IPS-20b (cell line): ENCODE data around the gene CHRDL1.
A peak's percentile ranks its signal among the peaks of the same experiment; 100 is the strongest.
"Not testable (repeated sequence)": the region's sequence is repeated elsewhere in the genome, so short reads cannot be mapped to it uniquely, and the experiment has no call there.

ENCODE experiments used
- H3K27ac ChIP-seq: one replicate; pipeline ENCODE4 v1.5.1; 2013; ENCODE audit warnings: low read length
- H3K27me3 ChIP-seq: 2 replicates; pipeline ENCODE4 v1.6.1; 2013; ENCODE audit warnings: mild to moderate bottlenecking, low read length, inconsistent platforms; ENCODE audit not compliant: insufficient read depth
- H3K36me3 ChIP-seq: 2 replicates; pipeline ENCODE4 v1.6.1; 2013; ENCODE audit warnings: low read depth, mild to moderate bottlenecking, inconsistent platforms, low read length, moderate library complexity; ENCODE audit not compliant: insufficient read depth
- H3K4me1 ChIP-seq: 2 replicates; pipeline ENCODE4 v1.6.1; 2013; ENCODE audit warnings: mild to moderate bottlenecking, control low read depth, inconsistent platforms, low read length, moderate library complexity; ENCODE audit not compliant: insufficient read depth
- H3K4me3 ChIP-seq: 2 replicates; pipeline ENCODE4 v1.5.1; 2013; ENCODE audit warnings: mild to moderate bottlenecking, low read length, inconsistent platforms
- H3K9ac ChIP-seq: 2 replicates; pipeline ENCODE4 v1.6.1; 2013; ENCODE audit warnings: low read depth, mild to moderate bottlenecking, inconsistent platforms, low read length, moderate library complexity
- H3K9me3 ChIP-seq: 2 replicates; pipeline ENCODE4 v1.6.1; 2013; ENCODE audit warnings: mild to moderate bottlenecking, low read depth, low read length, inconsistent platforms; ENCODE audit not compliant: insufficient read depth

Gene CHRDL1

DNA sequence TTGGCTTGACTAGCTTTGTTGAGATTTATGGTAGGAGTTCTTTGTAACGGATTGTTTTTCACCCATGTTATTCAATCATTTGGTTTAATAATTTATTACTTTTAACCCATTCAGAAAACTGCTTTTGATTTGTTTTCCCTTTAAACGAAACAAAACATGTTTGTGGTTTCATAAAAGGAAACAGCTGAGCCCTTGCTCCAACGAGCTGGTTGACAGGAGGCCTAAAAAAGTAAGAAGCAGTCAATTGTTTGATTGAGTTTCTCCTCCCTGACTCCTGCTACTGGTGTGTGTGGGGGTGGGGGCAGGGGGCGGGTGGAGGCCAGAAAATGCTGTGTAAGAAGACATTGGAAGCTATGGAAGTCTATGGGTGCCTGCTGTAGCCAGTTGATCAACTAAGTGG is 102.8 kb downstream of the CHRDL1 start:
- no peaks in the 10 kb centered on the region for H3K4me1 ChIP-seq
- no peak overlapping the region for H3K9ac ChIP-seq
- H3K27me3 ChIP-seq: no peaks in the 10 kb centered on the region
- no peak overlapping the region for H3K27ac ChIP-seq
- no peak overlapping the region for H3K4me3 ChIP-seq
- no peaks in the 10 kb centered on the region for H3K9me3 ChIP-seq
- no peaks in the 10 kb centered on the region for H3K36me3 ChIP-seq

DNA sequence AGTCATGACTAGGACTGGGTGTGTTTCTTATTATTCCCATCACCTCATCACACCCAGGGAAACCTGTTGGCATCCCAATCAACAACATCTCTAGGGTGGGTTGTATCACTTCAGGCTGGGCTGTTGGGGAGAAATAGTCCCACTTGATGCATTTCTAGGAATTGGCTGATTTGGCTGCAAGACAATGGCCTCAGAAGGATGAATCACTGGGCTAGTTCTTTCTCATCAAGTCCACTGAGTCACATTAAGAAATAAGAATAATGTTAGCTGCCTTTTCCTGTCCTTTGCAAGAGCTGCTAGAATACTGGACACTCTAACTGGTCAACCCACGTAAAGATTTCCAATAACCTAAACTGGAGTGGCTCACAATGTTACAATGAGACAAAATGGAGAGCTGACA is 104.2 kb downstream of the CHRDL1 start:
- H3K4me3 ChIP-seq: no peak overlapping the region

DNA sequence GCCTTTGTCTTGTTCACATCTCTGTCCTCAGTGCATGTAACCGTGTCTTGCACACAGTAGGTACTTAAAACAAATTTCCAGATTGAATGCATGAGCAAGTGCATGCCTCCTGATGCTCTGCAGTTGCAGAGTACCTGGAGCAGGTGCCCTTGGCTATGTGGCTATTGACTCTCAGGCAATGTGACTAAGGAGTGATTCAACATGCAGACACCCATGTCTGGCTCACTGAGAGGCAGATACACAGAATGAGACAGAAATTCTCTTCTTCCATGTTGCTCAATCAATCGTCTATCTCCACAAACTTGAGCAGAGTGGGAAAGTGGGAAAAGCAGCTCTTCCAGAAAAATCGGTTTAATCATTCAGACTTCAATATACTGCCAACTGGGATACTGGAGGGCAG is 111.0 kb downstream of the CHRDL1 start:
- no peaks in the 10 kb centered on the region for H3K27me3 ChIP-seq
- no peaks in the 10 kb centered on the region for H3K9me3 ChIP-seq
- H3K4me1 ChIP-seq: peaks cover 7% of the 10 kb centered on the region
- no peak overlapping the region for H3K27ac ChIP-seq
- no peak overlapping the region for H3K4me3 ChIP-seq
- no peak overlapping the region for H3K9ac ChIP-seq
- H3K36me3 ChIP-seq: no peaks in the 10 kb centered on the region

More for the DNA sequence above, 104.2 kb downstream of the CHRDL1 start:
- no peaks in the 10 kb centered on the region for H3K27me3 ChIP-seq
- H3K9me3 ChIP-seq: no peaks in the 10 kb centered on the region
- no peaks in the 10 kb centered on the region for H3K36me3 ChIP-seq
- H3K4me1 ChIP-seq: no peaks in the 10 kb centered on the region
- H3K27ac ChIP-seq: no peak overlapping the region
- no peak overlapping the region for H3K9ac ChIP-seq

DNA sequence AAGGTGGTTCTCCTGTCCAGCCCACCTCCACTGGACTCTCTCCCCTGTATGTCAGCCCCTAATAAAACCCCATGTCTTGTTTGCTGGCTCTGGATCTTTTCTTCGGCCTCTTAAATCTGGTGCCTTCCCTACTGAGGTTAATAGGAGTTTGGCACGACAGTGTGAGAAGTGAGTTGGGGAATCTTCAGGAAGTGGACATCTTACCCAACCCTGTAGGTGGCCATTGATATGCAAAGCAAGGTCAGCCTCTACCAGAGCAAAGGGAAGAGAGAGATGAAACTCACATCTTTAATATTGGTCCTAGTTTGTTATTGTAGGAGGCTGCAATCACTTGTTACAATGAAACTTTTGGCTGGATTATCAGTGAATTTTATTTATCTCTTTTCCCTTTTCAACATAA is 111.7 kb downstream of the CHRDL1 start:
- H3K27ac ChIP-seq: no peak overlapping the region
- no peak overlapping the region for H3K9ac ChIP-seq
- H3K9me3 ChIP-seq: no peaks in the 10 kb centered on the region
- no peaks in the 10 kb centered on the region for H3K36me3 ChIP-seq
- no peaks in the 10 kb centered on the region for H3K27me3 ChIP-seq
- H3K4me3 ChIP-seq: no peak overlapping the region
- peaks cover 7% of the 10 kb centered on the region for H3K4me1 ChIP-seq

DNA sequence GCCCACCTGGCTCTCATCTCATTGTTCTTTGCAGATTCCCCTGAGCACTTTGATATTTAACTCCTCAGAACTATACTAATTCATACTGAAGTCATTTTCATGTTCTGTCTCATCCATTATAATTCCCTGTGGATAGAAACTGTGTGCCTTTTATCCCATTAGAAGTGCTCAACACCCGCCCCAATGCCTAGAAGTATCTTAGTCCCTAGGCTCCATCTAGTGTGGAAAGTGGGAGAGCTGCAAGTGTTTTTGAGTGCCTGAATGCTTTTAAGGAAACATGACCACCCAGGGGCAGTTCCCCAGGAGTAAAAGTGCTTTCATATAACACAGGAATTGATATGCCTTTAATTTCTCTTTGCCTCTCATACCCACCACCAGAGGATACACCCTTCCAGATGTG is 117.0 kb downstream of the CHRDL1 start:
- Histone ChIP-seq H3K9ac (no peak overlapping the region), H3K4me3 (no peak overlapping the region), H3K4me1 (peaks cover 3% of the 10 kb centered on the region), H3K27ac (no peak overlapping the region), H3K27me3 (no peaks in the 10 kb centered on the region), H3K36me3 (no peaks in the 10 kb centered on the region), H3K9me3 (no peaks in the 10 kb centered on the region)

DNA sequence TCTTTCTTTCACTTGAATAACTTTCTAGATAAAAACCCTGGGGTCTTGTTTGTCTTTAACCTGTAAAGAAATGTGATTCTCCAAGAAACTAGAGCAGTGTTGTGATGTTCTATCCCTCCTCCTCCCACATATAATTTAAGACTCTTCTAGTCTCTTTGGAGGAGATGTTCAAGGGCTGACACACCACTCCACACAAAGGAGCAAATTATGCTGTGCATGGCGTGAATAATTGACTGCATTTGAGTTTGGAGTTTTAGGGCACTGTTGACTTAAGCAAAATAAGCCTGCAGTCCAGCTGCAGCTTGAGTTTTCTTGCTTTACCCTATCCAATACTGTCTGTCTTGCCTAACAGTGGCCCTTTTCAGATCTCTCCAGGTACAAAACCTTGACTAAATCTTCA is 119.7 kb downstream of the CHRDL1 start:
- Histone ChIP-seq H3K27ac (no peak overlapping the region), H3K9me3 (no peaks in the 10 kb centered on the region), H3K4me3 (no peak overlapping the region), H3K27me3 (no peaks in the 10 kb centered on the region), H3K36me3 (no peaks in the 10 kb centered on the region), H3K9ac (no peak overlapping the region), H3K4me1 (no peaks in the 10 kb centered on the region)

DNA sequence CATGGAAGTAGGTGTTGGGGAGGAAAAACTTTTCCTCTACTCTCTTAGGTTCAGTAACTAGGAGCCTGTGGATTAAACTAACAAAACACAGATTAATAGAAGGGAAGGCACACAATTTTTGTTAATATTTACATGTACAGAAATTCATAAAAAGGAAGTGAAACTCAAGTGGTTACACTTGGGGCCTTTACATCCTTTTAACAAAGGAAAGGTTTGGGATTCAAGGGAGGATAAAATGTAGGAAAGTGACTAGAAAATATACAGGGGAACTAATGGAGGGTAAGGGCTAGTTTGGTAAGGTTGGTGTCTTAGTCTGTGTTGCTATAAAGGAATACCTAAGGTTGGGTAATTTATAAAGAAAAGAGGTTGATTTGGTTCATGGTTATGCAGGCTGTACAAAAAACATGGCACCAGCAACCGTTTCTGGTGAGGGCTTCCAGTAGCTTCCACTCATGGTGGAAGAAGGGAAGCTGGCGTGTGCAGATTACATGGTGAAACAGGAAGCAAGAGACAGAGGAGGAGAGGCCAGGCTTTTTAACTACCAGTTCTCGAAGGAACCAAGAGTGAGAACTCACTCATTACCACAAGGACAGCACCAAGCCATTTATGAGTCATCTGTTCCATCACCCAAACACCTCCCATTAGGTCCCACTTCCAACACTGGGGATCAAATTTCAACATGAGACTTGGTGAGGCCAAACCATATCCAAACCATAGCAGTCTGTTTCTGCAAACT is 124.4 kb downstream of the CHRDL1 start:
- no peaks in the 10 kb centered on the region for H3K36me3 ChIP-seq
- no peaks in the 10 kb centered on the region for H3K27me3 ChIP-seq
- no peak overlapping the region for H3K27ac ChIP-seq
- H3K9me3 ChIP-seq: no peaks in the 10 kb centered on the region
- peaks cover 11% of the 10 kb centered on the region; the same call in 1 of the 2 replicates for H3K4me1 ChIP-seq
- H3K4me3 ChIP-seq: no peak overlapping the region
- H3K9ac ChIP-seq: no peak overlapping the region

DNA sequence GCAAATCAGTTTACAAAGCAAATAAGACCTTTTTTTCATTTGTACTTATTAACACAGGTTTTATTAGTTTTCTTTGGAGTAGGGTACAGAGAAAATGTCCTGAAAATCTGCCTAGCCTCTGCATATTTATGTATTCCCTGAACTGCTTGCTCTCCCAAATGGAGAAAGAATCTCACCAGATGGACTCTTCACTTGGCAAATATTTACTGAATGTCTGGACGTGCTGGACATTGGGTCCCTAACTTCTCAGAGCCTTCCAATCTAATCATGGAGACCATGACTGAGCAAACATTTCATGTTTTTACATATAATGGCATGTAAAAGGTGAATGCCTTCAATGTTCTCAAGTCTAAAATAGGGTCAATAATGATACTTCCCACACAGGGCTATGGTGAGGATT is 126.0 kb downstream of the CHRDL1 start:
- Histone ChIP-seq H3K4me3 (no peak overlapping the region), H3K36me3 (no peaks in the 10 kb centered on the region), H3K9ac (no peak overlapping the region), H3K27me3 (no peaks in the 10 kb centered on the region), H3K27ac (no peak overlapping the region), H3K4me1 (peaks cover 11% of the 10 kb centered on the region; the same call in 1 of the 2 replicates), H3K9me3 (no peaks in the 10 kb centered on the region)

DNA sequence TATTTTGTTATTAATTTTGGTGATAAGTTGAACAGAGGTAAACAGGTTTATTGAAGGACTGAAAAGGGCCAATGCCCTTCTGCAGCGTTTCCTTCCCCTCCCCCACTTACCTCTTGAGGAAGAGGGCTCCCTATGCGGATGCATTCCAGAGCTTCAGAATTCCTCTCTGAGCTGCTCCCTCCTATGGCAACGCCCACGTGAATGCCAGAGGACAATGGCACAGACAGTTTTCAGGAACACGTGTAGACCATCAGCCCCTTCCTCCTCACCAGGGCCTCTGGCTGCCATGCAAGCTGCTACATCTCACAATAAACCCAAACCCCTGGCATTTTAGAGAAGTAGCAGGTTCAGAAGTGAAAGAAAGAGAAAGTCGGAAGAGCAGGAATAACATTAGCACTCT is 127.9 kb downstream of the CHRDL1 start:
- Histone ChIP-seq H3K9ac (peak overlapping the region; percentile 52; the same call in 1 of the 2 replicates), H3K27ac (peak overlapping the region; percentile 64), H3K4me1 (peaks cover 11% of the 10 kb centered on the region; the same call in 1 of the 2 replicates), H3K36me3 (no peaks in the 10 kb centered on the region), H3K4me3 (no peak overlapping the region), H3K9me3 (no peaks in the 10 kb centered on the region), H3K27me3 (no peaks in the 10 kb centered on the region)

DNA sequence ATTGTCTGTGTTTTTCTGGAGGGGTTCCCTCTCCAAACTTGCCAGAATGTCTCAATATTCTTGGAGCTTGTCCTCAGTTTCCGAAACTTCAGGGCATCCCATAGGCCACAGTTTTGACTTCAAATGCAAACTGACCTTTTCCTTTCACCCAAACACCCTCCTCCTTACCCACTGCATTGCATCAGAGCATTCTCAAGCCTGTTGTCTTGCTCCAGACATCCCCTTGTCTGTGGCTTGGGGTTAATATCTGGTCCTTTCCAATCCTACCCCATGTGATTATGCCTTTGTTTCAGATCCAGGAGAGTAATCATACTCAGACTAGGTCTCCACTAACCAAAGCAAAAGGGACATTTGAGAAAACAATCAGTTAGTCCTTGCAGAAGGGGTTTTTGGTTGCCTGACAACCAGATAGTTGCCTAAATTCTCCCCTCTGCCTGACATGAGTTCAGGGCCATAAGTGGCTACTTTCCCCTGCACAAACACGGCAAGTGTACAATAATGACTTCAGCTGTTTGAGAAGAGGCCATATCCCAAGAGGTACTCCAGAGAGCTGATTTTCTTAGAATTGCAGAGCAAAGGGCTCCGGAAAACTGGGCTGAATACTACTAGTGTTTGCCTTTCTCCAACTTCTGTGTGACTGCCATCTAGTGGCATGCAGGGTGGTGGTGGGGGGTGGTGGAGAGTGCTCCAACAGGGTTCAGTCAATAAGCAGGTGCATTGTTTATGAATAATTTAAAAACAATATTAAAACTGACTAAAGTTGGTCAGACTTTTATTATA is 130.2 kb downstream of the CHRDL1 start:
- Histone ChIP-seq H3K36me3 (no peaks in the 10 kb centered on the region), H3K9ac (no peak overlapping the region), H3K27ac (no peak overlapping the region), H3K9me3 (no peaks in the 10 kb centered on the region), H3K27me3 (no peaks in the 10 kb centered on the region), H3K4me3 (no peak overlapping the region), H3K4me1 (peaks cover 11% of the 10 kb centered on the region; the same call in 1 of the 2 replicates)

DNA sequence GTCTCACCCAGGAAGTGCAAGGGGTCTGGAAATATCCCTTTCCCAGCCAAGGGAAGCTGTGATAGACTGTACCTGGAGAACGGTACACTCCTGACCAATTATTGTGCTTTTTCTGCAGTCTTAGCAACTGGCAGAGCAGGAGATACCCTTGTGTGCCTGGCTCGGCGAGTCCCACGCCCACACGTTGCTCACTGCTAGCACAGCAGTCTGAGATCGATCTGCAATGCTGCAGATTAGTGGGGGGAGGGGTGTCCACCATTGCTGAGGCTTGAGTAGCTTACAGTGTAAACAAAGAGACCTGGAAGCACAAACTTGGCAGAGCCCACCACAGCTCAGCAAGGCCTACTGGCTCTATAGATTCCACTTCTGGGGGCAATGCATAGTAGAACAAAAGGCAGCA is 138.5 kb downstream of the CHRDL1 start:
- Histone ChIP-seq H3K36me3 (no peaks in the 10 kb centered on the region), H3K4me1 (no peaks in the 10 kb centered on the region), H3K9me3 (no peaks in the 10 kb centered on the region), H3K27me3 (no peaks in the 10 kb centered on the region), H3K9ac (no peak overlapping the region), H3K27ac (no peak overlapping the region), H3K4me3 (no peak overlapping the region)

DNA sequence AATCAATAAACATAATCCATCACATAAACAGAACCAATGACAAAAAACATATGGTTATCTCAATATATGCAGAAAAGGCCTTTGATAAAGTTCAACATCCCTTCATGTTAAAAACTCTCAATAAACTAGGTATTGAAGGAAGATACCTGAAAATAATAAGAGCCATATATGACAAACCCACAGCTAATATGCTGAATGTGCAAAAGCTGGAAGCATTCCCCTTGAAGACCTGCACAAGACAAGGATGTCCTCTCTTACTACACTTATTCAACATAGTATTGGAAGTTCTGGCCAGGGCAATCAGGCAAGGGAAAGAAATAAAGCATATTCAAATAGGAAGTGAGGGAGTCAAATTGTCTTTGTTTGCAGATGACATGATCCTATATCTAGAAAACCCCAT is 141.3 kb downstream of the CHRDL1 start:
- H3K4me1 ChIP-seq, H3K9me3 ChIP-seq: not testable (repeated sequence)

More for the DNA sequence above, 141.3 kb downstream of the CHRDL1 start:
- not testable (repeated sequence) for H3K27me3 ChIP-seq, H3K9ac ChIP-seq, H3K36me3 ChIP-seq, H3K4me3 ChIP-seq, H3K27ac ChIP-seq
